HG03103 (cell line): ENCODE results near the gene HPCA.

Source experiments
- ATAC-seq: cut with Tn5 transposase; IDR thresholded peaks from one replicate; pipeline ENCODE4 v1.9.1; 2021; ENCODE audit warnings: low read depth; ENCODE audit not compliant: unreplicated experiment

Gene HPCA

DNA sequence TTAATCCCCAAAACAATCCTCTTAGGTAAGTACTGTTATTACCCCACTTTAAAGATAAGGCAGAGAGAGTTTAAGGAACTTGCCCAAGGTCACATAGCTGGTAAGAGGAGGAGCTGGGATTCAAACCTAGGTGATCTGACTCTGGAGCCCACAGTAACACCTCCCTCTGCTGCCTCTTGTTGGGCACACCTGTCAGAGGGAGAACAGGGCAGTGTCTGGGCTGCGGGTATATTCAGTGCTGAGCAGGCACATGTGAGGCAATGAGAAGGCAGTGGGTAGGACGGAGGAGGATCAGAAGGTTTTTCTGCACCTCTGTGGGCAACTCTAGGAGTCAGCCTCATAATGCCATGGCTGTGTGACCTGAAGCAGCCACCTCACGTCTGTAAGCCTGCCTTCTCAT, 1.8 kb downstream of the HPCA start:
- ATAC-seq = no peak

DNA sequence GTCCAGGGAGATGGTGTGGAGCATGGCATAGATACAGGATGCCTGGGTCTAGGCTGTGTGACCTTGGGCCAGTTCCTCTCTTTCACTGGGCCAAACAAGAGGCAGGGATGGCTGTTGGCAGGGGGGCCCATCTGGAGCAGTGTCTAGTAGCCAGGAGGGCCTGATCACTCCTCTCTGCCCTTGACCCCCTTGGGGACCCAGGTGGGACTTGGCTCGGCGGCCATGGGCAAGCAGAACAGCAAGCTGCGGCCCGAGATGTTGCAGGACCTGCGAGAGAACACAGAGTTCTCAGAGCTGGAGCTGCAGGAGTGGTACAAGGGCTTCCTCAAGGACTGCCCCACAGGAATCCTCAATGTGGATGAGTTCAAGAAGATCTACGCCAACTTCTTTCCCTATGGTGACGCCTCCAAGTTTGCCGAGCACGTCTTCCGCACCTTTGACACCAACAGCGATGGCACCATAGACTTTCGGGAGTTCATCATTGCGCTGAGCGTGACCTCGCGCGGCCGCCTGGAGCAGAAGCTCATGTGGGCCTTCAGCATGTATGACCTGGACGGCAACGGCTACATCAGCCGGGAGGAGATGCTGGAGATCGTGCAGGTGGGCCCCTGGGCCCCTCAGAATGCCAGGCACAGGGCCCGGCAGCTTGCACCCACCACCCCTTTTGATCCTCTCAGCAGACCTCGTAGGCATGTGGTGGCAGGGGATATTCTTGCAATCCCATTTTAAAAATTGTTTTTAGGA, 2.6 kb downstream of the HPCA start:
- ATAC-seq = no peak

DNA sequence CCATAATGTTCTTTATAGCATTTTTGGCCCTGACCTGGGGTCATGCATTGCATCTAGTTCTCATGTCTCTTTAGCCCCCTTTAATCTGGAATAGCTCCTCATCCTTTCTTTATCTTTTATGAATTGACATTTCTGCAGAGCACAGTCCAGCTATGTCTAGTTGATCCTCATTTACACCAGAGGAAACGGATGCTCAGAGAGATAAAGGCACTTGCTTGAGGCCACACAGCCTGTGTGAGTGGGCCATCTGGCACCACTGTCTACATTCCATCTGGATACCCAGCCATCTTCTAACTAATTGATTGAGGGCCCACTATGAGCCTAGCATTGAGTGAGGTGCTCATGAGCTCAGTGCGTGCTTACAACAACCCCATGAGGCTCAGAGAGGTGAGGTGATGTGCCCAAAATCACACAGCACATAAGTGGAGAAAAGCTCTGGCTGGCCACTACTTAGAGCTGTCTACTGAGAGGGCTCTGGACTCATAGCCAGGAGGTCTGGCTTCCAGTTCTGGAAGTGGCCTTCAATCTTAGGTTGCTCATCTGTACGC, 3.5 kb downstream of the HPCA start:
- no peak for ATAC-seq

DNA sequence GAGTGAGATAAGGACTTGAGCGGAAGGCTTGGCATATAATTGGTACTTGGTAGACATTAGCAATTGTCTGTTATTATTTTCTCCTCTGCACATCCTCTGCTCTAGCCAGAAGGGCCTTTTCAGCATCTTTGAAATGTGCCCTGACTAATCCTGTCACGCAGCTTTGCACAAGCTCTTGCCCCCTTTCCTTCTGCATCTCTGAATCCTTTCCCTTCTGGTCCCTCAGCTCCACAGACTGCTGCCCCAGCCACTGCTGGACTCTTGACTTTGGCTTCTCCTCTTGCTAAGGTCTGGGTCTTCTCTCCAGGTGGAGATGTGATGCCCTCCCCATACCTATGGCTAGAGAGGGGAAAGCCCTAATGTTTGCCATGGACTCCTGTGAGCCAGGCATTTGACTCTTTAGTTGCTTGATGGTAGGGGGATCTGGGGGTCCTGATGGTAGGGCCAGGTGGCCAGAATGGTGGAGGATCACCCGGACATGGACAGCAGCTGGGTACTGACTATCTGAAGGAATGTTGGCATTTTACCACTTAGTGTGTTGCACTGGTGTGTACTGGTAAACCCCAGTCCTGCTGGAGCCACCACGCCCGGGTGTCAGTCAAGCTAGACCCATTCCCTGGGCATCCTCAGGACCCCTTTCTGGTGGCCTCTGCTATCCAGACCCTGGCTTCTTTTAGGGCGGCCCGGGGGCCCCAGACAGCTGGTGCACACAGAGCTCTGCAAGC, 4.4 kb downstream of the HPCA start:
- ATAC-seq = no peak

DNA sequence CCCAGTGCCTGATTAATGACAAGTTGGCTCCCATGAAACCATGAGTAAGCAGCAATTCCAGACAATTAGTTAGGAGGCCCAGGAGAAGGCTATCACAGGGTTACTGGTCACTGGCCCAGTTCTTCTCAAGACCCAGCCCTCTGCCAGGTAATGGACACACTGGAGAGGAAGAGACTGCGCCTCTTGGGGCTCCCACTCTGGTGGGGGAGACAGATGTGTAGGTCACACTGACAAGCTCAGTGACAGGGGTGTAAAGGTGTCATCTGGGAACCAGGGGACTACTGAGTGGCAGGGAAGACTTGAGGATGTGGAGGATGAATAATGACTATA, 4.9 kb downstream of the HPCA start:
- no peak for ATAC-seq

DNA sequence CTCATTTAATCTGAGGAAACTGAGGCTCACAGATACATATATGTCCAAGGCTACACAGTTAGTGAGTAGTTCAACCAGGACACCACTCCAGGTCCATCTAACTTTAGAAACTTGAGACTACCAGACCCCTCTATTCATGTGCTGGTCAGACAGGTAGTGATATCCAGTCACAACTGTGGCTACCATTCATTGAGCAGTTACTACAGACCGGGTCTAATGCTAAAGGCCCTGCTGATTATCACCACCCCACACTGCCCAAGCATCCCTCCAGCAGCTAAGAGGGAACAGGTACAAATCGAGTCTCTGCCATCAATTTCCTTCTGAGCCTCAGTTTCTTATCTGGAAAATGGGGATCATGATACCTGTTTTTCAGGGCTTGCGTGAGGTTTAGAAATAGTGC, 5.3 kb downstream of the HPCA start:
- ATAC-seq = no peak

DNA sequence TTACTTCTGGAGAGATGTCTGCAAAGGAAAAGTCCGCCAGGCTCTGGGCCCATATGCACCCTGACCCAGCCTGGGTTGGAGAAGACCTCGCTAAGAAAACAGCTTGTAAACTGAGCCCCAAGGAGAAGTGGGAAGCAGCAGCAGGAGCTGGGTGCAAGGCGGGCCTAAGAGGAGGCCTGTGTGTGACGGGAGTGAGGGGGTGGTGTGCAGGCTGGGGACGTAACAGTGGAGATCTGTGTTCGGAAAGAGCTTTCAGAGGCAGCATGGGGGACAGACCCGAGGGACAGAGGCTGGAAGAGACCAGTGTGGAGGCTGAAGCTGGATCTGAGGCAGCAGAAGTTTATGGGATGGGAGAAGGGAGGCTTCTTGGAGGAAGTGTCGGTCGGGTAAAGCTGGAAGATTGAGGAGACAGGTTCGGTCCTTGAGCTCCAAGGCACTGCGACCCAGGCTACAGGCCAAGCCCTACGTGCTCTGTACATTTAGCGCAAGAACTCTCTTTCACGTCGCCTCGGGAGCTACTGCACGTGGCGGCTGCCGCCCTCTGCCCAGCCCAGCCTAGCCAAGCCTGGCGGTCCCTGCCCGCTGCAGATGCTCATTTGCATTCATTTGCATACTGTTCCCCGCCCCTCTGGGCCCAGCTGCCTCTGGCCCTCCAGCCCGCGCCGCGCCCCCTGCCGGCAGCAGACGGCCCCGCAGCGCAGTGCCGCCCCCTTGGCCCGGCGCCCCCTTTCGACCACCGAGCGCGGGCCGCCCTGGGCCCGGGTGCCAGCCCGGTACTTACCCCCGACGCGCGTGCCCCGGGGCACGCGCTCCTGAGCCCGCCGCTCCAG, 6.3 kb downstream of the HPCA start:
- no peak for ATAC-seq

DNA sequence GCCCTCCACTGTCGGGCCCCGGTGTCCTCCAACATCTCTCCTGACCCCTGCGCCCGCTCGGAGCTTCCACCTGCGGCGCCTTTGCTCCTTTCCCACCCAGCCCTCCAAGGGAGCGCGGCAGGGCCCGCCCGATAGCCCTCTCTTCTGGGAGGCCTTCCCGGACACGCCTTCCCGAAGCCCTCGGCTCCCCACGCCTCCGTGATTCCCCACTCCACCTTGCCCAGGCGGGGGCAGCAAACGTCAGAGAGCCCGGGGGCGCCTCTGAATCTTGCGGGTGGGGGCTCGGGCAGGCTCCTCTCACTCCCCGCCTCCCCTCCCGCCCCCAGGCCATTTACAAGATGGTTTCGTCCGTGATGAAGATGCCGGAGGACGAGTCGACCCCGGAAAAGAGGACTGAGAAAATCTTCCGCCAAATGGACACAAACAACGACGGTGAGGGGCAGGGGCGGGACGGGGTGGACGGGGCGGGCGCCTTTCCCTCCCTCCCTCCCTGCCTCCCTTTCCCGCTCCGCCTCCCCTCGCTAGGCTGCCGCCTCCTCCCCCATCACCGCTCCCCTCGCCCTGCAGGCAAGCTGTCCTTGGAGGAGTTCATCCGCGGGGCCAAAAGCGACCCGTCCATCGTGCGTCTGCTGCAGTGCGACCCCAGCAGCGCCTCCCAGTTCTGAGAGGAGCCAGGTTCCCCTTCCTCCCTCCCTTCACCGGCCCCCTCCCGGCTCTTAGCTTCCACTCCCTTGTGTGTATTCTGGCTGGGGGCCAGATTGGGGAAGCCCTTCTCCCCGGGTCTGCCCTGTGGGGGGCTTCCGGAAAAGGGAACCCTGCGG, 7.1 kb downstream of the HPCA start:
- ATAC-seq = no peak

DNA sequence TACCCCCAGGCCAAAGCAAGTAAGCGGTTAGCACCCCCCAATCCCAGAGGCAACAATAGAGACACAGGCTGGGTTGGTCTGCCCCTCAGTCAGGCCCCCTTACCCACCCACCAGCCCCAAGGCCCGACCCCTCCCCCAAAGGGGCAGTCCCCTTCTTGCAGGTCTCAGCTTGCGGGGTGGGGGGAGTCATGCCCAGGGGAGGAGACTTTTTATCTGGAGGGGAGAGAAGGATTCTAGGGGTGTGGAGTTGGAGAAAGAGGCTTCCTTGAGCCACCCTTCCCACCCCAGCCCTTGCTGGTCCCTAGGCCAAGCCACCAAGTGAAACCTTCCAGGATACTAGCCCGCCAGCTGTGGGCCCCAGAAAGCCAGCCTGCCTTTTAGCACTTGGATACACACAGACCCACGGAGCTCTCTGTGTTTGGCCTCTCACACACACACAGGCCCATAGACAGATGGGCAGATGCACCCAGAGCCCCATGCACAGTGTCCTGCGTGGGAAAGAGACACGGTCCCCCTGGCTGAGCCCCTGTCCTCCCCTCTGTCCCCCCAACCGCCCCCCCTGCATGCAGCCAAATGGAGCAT, 7.8 kb downstream of the HPCA start:
- ATAC-seq = no peak

DNA sequence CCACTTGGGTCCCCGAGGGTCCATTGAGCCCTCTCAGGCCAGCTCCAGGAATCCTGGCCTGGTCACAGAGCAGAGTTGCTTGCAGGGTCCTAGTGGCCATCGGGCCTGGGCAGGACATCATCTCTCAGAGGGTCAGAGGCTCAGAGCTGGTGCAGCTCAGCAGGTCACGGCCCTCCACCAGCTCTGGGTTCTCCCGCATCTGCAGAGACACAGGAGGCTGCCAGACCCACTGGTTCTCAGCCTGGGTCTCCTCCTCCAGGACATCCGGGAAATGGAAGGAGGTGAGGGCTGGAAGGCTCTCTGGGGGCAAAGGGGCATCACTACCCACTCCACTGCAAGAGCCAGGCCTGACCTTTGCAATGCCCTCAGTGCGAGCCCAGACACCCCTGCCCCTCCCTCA, 8.4 kb downstream of the HPCA start:
- ATAC-seq = no peak

DNA sequence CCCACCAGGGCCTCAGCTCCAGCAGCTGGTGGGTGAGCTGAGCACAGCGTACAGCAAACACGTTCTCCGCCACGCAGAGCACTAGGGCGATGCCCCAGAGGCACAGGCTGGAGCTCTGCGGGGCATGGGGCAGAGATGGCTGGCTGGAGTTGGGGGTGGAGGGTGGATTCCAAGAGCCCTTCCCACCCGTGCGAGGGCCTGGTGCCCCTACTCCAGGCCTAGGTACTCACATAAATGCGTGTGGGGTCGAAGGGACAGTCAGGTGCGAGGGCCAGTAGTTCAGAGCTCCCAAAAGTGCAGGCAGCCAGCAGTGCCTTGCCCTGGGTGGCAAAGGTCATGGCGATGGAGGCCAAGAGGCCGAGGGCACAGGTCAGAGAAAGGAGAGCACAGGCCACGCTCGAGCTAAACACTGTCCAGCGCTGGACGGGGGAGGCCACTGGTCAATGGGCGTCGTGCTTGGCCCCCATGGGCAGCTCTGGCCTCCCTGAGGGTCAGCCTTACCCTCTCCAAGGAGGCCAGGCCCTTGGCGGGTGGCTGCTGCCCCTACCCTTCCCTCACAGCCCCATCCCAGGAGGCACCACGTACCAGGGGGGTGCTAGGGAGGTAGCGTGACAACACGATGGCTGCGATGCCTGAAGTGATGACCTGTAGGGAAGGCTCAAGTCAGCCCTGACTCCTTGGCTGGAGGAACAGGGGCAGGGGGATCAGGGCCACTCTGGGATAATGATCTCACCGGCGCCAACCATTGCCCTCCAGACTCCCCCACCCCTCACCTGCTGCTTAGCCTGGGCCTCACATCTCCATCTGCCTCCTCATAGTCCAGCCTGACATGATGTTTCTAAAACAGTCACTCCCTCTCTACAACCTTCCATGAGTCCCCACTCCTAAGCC, 9.3 kb downstream of the HPCA start:
- no peak for ATAC-seq

DNA sequence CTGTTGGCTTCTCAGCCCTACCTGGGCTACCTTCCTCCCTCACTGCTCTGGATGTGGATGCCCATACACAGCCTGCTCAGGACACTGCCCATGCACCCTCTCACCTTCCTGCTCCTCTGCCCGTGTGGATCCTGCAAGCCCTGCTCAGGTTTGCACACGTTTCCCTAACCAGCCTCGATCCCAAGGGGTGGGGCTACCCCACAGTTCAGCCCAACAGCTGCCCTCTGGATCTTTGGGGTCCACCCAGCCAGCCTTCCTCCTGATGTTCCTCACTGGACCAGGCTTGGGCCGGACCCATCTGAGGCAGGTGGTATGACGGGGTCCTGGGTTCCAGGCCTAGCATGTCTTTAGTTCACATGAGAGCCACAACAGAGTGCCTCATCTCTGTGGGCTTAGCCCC, 10.2 kb downstream of the HPCA start:
- no peak for ATAC-seq

DNA sequence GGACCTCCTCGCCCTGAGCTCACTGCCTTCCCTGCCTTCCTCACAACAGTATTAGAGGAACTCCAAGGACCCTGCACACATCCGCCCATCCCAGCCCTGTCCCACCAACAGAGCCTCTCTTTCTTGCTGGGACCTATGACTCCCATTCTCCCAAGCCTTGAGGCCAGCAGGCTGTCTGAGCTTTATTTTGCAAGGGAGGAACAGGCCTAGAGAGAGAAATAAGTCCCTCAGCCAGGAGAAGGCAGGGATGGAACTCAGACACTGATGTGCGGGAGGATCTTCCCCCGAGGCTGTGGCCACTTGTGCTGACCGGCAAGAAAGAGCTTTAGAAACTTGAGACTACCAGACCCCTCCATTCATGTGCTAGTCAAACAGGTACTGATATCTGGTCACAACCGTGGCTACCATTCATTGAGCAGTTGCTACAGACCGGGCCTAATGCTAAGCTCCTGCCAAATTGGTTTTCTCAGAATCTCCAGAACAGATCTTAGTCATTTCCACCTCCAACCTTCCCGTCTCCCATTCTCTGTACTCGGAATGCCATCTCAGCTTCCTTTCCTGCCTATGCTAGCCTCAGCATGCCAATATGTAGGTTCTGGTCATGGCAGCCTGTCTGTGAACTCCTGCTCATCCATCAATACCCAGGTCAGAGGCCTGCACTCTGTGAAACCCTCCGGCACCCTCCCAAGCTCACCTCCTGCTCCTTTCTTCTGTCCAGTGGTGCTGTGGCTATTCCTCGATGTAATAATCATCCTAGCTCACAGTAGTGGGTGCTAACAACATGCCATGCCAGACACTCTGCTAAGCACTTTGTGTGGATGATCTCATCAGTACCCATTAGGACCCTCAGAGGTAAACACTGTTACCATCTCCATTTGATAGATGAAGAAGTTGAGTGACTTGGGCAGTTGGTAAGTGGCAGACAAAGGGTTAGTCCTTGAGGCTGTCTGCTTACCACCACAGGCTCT, 11.1 kb downstream of the HPCA start:
- ATAC-seq = no peak

DNA sequence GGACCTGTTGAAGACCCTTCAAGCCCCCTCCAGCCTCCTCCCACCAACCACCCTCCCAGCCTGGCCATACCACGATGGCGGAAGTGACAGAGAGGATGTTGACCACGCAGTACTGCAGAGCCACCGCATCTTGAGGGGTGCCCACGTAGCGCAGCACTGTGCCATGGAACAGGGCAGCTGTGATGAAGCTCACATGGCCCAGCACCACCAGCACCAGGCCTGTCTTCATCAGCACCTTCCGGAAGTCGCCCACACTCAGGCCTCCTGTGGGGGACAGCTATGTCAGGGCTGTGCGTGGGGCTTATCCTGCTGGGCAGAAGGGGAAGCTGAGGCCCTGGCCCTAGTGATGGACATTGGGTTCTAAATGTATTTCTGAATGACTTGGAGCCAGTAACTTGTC, 11.8 kb downstream of the HPCA start:
- ATAC-seq = no peak

DNA sequence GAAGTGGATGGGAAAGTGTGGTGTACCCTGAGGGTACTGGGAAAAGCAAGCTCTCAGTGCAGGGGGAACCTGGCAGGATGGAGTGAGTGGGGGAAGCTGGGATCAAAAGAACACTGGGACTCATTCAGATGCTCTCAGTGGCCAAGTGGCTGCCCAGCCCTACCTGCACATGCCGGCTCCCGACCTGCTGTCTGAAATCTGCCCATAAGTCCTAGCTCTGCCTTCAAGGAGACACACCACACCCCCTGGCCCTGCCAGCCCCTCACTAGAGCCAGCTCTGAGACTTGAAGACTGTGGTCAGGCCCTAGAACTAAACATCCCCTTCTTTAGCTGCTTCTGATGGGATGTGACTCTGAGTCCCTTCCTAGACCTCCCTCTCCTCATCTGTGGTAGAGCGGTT, 12.7 kb downstream of the HPCA start:
- no peak for ATAC-seq

DNA sequence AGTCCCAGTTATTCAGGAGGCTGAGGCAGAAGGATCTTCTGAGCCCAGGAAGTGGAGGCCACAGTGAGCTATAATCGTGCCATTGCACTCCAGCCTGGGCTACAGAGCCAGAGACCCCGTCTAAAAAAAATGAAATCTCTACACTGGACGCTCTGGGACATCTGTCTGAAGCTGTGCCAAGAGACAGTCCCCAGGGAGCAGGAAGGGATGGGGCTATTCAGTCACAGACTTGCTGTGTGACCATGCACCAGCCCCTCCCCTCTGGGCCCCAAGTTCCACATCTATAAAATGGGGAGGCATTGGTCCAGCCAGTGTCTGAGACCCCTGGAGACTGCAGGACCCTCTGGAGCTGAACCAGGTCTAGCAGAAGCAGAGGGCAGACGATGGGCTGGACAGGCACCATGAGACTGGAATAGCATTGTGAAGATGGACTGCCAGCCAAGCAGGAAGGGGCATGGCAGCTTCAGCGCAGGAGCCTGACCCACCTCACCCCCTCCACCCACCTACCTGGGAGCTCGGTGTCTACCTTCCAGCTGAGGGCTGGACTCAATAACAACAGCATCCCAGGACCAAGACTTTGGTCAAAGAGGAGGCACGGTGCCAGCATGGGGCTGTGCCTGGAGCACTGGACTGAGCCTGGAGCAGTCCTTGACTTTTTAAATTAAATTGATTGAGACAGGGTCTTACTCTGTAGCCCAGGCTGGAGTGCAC, 13.4 kb downstream of the HPCA start:
- ATAC-seq = no peak

DNA sequence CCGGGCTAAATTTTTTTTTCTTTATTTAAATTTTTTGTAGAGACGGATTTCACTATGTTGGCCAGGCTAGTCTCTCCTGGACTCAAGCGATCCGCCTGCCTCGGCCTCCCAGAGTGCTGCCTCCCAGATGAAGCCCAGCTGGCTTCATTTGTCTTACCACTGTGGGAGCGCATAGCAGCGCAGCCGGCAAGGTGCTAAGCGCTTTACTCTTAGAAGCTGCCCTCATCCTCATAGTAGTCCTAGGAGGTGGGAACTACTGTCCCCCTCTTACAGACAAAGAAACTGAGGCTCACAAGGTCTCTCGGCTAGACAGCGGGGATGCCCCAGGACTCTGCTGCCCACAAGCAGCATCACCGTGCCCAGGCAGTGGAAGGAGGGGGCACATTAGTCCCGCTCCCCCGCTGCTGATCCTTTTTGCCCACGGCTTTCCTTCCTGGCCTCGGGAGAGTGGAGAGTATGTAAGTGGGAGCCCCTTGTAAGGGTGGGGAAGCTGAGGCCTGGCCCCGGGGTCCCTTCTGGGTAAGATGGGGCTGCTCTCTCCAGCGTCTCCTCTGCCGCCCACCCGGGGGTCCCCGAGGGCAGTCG, 14.2 kb downstream of the HPCA start:
- no peak for ATAC-seq
